Stimulated activated CD4-positive, alpha-beta T cell treated with anti-CD3 and anti-CD28 coated beads, Interleukin-1b, Interleukin-23, amount 100 ng/mL, for 1 hour (primary cell): ENCODE data around the gene OOSP1.
"Not testable (repeated sequence)": the region's sequence is repeated elsewhere in the genome, so short reads cannot be mapped to it uniquely, and the experiment has no call there.

Source experiments
- DNase-seq, 2 donors: peaks; one replicate each; pipeline ENCODE4 v3.0.0-alpha.2; 2020; ENCODE audit warnings: low read depth in 2 of 2

OOSP1 gene

GRCh38 chr11:59938132-59938531 is at the start of gene OOSP1:
Gene OOSP1 (plus strand): TSS chr11:59938432. CDS start chr11:59938455, 23 bp downstream.
- DNase-seq: no peak

- no peak for DNase-seq
These were observed 46.5 kb upstream of the OOSP1 start for GRCh38 chr11:59891781-59892181.

GRCh38 chr11:59894616-59895015 is 43.6 kb upstream of the OOSP1 start:
- DNase-seq: no peak

GRCh38 chr11:59898046-59898445 is 40.2 kb upstream of the OOSP1 start:
- DNase-seq: no peak

GRCh38 chr11:59898650-59899049 is 39.6 kb upstream of the OOSP1 start:
- DNase-seq: no peak

GRCh38 chr11:59899532-59899931 is 38.7 kb upstream of the OOSP1 start:
- DNase-seq: no peak

- no peak for DNase-seq
These were observed 37.7 kb upstream of the OOSP1 start for GRCh38 chr11:59900366-59901126.

- no peak for DNase-seq
These were observed 36.9 kb upstream of the OOSP1 start for GRCh38 chr11:59901306-59901705.

GRCh38 chr11:59903569-59903968 is 34.7 kb upstream of the OOSP1 start:
- not testable (repeated sequence) for DNase-seq

GRCh38 chr11:59918480-59918879 is 19.8 kb upstream of the OOSP1 start:
- no peak for DNase-seq

GRCh38 chr11:59918987-59919589 is 19.1 kb upstream of the OOSP1 start:
- DNase-seq: no peak

- DNase-seq: no peak
These were observed 14.4 kb upstream of the OOSP1 start for GRCh38 chr11:59923813-59924212.

- DNase-seq: no peak
These were observed 6.5 kb upstream of the OOSP1 start for GRCh38 chr11:59931688-59932087.

- no peak for DNase-seq
These were observed 486 bp downstream of the OOSP1 start for GRCh38 chr11:59938718-59939117.

GRCh38 chr11:59939482-59939881 is 1.2 kb downstream of the OOSP1 start:
- no peak for DNase-seq

- no peak for DNase-seq
These were observed 2.9 kb downstream of the OOSP1 start for GRCh38 chr11:59941091-59941490.

- no peak for DNase-seq
These were observed 5.9 kb downstream of the OOSP1 start for GRCh38 chr11:59943997-59944714.

GRCh38 chr11:59944720-59945119 is 6.5 kb downstream of the OOSP1 start:
- DNase-seq: no peak

- DNase-seq: no peak
These were observed 15.4 kb downstream of the OOSP1 start for GRCh38 chr11:59953463-59954218.

GRCh38 chr11:59954219-59954847 is 16.1 kb downstream of the OOSP1 start:
- DNase-seq: no peak

GRCh38 chr11:59957094-59957493 is 18.9 kb downstream of the OOSP1 start:
- no peak for DNase-seq
